Stimulated activated CD8-positive, alpha-beta memory T cell treated with anti-CD3 and anti-CD28 coated beads, Interleukin-15, amount 100 ng/mL, for 24 hours (primary cell): Measurements from ENCODE around the gene APOD.

Experiments
- DNase-seq: peaks from one replicate; pipeline ENCODE4 v3.0.0-alpha.2; 2020; ENCODE audit warnings: low read depth

The APOD gene

GRCh38 chr3:195553268-195553667, 30.5 kb downstream of the APOD start:
- no peak for DNase-seq

DNA sequence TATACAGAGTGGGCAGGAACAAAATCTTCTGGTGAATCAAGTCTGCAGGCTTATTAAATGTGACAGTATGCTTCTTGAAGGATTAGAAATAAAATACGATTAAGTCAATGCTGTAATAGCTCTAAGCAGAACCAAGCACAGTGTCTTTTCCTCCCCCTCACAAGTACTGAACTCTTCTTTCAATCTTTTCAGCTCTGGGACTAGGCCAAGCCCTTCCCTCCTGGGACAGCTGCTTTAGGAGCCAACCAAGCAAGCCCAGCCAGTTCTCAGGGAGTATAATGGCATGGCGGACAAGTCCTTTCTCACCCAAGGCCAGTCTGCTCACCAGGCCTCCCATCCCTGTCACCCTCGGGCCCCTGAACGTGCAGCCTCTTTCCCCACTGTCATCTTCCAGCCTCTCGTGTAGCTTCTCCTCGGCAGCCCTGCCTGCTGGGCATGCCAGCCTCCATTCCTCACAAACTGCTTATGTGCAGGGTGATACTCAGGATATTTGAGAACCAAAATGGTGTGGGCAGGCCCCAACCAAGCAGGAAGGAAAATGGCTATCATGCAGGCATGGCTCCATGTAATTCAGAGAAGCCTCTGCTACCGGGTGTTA, 32.3 kb downstream of the APOD start:
- no peak for DNase-seq

DNA sequence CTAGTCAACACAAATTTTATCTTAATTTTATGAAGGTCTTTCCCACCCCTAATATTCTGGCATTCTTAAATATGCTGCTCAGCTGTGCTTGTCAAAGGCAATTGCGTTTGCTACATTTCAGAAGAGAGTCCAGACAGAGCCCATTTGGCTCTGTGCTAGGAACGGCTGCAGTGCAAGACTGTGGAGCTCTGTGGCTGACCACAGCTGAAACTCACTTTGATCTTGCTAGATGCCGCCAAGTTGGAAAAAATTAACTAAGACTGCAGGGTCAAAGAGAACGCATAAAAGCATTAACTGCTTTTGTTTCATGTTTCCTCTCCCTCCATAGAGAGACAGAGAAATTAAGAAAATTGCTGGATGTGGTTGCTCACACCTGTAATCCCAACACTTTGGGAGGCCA, 33.0 kb downstream of the APOD start:
- DNase-seq: no peak

- DNase-seq: peak; percentile 32
Observed at GRCh38 chr3:195549931-195550519, 33.7 kb downstream of the APOD start.

GRCh38 chr3:195548987-195549386, 34.8 kb downstream of the APOD start:
- no peak for DNase-seq

DNA sequence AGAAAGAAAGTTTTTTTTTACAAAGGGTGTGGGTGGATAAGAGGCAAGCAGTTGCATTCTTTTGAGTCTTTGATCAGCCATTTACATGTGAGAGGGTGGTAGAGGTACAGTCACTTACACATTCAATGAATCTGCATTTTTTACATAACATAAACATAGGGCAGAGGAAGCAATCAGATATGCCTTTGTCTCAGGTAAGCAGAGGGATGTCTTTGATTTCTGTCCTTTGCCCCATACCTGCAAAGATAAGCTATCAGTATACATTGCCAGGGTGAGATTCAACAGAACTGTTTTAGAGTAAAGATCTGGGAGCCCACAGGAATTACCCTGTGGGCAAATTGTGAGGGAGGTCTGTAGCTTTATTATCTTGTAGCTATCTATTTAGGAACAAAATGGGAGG, 35.2 kb downstream of the APOD start:
- no peak for DNase-seq

GRCh38 chr3:195548006-195548405, 35.7 kb downstream of the APOD start:
- no peak for DNase-seq

DNA sequence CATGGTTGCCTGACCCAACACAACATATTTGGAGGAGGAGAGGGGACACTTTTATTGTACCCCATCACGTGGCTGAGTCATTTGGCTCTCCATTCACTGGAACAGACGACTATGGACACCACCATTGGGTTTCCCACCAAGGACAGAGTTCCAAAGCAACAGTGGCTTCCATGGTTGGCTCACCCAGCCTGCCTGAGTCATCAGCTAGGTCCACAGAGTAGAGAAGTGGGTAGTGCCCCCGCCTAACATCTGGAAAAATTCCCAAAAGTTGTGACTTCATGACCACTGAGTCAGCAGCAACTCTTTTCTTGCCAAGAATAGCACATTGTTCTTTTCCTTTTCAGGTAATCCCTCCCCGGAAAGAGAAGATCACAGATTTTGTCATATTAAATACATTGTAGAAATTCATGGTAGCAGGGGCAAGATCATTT, 37.6 kb downstream of the APOD start:
- DNase-seq: no peak

- DNase-seq: no peak
Observed at GRCh38 chr3:195544634-195545033, 39.1 kb downstream of the APOD start.

GRCh38 chr3:195544230-195544536, 39.6 kb downstream of the APOD start:
- DNase-seq: no peak

- no peak for DNase-seq
Observed at GRCh38 chr3:195543500-195544229, 40.1 kb downstream of the APOD start.

DNA sequence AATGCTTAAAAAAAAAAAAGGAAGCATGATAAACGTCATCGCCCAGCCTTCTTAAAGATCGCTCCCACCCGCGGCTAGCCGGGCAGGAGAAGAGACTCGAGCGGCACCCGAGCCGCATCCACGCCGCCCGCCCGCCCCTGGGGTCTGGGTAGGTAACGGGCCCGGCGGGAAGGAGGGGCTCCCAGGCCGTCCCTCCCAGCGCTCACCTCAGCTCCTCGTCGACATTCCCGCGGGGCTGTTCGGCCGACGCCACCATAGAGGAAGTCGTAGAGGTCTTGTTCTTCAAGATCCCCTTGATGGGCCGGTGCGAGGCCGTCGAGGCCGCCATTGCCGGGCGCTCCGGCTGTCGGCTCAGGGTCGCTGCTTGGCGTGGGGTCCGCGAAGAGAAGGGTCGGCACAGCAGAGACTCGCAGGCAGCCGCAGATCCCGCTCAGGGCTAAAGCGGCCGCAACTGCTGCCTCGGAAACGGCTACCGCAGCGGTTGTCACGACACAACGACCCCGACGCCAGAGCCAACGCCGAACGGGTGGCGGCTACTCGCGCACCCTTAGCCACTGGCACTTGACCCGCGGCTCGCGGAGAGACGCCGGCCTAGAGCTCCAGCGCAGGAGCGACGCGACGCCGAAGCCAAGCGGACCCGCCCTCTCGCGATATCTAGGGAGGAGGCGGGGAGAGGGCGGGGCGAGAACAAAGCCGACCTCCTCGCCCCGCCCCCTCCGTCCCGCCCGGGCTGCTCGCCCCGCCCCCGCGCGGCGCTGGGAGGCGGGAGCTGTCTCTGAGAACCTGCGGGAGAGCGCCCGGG, 40.8 kb downstream of the APOD start, which contains the start of gene PPP1R2:
TSS of gene PPP1R2 (minus strand) at position 628 of the 802 bp plus-strand sequence. CDS start at position 328, 300 bp downstream.
- peak; percentile 85 for DNase-seq

DNA sequence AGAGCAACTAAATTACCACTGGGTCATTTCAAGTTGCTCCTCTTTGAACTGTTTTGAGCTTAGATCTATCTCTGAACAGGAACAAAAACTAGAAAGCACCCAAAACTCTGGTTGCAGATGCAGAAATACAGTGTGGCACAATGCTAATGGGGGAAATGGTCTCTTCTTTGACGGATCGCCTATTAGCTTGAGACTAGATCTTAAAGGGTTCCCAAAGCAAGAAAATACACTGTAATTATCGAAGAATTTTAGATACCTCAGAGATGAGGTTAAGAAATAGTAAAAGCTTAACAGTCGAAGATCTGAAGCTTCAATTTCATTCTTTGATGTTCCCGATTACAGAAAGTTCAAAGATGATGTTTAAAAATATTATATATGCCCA, 41.4 kb downstream of the APOD start:
- DNase-seq: no peak

DNA sequence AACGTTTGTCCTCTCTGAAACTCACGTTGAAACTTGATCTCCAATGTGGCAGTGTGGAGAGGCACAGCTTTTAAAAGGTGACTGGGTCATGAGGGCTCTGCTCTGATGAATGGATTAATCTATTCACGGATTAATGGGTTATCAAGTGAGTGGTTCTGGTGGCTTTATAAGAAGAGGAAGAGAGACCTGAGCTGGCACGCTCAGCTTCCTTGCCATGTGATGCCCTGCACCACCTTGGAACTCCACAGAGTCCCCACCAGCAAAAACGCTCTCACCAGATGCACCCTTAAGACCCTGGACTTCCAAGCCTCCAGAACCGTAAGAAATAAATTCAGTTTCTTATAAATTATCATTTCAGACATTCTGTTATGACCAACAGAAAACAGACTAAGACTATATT, 43.2 kb downstream of the APOD start:
- no peak for DNase-seq

DNA sequence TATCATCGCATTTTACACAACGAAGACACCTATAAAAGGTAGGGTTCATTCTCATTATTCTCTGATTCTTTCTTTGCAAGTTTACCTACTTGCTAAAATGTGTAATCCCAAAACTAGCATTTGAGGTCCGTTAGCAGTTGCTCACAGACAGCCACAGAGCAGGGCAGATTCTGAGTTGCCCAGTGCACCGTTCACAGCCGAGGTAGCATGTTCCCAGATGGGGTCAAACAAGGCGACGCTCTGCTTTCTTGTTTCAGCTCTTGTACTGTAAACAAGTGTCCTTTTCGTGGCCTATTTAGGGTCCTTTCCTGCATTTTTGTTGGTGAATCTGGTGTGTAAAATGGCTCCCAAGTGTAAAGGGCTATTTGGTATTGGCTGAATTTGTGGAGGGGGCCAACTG, 43.7 kb downstream of the APOD start:
- DNase-seq: no peak

GRCh38 chr3:195539479-195539878, 44.3 kb downstream of the APOD start:
- no peak for DNase-seq

GRCh38 chr3:195537995-195538394, 45.7 kb downstream of the APOD start:
- DNase-seq: no peak

GRCh38 chr3:195535293-195535692, 48.4 kb downstream of the APOD start:
- no peak for DNase-seq

GRCh38 chr3:195532834-195533233, 50.9 kb downstream of the APOD start:
- no peak for DNase-seq

DNA sequence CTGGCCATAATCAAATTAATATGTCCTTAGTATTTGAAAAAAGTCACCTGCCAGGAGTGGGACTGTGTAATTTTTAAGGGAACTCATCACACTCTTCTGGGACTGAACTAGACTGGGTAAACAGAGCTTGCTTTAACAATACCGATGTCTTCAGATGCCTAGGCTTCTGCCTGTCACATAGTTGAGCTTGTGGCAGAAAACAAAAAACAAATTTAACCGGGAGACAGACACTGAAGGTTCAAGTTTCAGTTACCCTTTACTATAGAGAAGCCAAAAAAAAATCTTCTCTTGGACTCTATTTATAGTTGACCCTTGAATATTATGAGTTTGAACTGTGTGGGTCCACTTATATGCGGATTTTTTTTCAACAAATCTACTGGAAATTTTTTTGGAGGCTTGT, 51.4 kb downstream of the APOD start:
- DNase-seq: no peak

DNA sequence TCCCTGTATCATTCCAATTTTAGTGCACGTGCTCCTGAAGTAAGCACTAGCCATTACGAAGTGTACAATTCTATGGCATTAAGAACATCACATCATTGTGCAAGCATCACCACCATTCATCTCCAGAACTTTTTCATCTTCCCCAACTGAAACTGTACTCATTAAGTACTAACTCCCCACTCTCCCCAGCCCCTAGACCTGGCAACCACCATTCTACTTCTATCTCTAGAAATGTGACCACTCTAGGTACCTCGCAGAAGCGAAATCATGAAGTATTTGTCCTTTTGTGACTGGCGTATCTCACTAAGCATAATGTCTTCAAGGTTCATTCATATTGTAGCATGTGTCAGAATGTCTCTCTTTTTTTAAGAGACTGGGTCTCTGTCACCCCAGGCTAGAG, 52.1 kb downstream of the APOD start:
- DNase-seq: no peak

- DNase-seq: no peak
Observed at GRCh38 chr3:195526492-195526891, 57.2 kb downstream of the APOD start.
